Hepatic stellate cell (primary cell): ENCODE measurements around the gene PMEPA1.
A peak's percentile ranks its signal among the peaks of the same experiment; 100 is the strongest.

ENCODE experiments used
- DNase-seq: peaks from one replicate; pipeline ENCODE4 v3.0.0; 2011; ENCODE audit warnings: low spot score

Gene PMEPA1

GRCh38 chr20:57660922-57661745 lies 48.7 kb downstream of the PMEPA1 start:
- DNase-seq, result no peak

DNA sequence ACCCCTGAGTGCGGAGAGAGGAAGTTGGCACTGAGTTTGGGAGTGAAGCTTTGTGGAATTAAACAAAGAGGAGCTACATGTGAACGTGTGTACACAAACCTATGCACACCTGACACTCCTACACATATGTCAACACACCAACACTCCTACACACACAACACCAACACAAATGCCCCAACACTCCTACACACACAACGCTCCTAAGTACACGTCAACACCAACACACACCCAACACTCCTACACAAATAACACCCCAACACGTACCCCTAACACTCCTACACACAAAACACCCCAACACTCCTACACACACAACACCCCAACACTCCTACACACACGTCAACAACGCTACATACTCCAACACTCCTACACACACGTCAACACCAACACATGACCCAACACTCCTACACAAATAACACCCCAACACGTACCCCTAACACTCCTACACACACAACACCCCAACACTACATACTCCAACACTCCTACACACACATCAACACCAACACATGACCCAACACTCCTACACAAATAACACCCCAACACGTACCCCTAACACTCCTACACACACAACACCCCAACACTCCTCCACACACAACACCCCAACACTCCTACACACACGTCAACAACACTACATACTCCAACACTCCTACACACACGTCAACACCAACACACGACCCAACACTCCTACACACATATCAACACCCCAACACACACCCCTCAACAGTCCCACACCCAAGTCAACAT lies 49.5 kb downstream of the PMEPA1 start:
- DNase-seq, result no peak

DNA sequence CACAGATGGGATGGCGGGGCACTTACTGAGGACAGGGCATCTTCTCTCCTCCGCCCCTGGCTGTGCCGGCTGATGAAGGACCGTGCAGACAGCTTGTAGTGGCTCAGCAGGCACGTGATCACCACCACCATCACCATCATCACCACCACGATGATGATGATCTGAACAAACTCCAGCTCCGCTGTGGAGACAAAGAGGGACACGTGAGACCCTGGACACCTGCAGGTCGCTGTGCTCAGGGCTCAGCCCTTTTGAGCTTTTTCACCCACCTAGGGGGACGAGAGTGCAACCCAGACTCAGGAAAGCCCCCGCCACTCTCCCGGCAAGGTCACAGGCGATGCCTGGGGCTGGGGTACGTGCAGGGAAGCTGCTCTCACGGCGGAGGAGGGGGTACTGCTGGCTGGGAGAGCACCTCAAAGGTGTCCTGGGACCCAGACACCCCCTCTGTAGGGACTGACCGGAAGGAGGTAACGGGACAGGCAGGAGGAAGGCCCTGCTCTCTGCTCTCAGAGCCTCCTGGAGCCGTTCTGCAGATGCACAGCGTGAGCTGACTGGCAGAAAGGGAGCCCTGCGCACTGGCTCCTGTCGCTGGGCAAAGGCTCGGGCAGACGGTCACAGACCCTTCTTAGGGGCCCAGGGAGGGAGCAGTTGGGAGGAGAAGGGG lies 50.2 kb downstream of the PMEPA1 start:
- DNase-seq, result no peak

DNA sequence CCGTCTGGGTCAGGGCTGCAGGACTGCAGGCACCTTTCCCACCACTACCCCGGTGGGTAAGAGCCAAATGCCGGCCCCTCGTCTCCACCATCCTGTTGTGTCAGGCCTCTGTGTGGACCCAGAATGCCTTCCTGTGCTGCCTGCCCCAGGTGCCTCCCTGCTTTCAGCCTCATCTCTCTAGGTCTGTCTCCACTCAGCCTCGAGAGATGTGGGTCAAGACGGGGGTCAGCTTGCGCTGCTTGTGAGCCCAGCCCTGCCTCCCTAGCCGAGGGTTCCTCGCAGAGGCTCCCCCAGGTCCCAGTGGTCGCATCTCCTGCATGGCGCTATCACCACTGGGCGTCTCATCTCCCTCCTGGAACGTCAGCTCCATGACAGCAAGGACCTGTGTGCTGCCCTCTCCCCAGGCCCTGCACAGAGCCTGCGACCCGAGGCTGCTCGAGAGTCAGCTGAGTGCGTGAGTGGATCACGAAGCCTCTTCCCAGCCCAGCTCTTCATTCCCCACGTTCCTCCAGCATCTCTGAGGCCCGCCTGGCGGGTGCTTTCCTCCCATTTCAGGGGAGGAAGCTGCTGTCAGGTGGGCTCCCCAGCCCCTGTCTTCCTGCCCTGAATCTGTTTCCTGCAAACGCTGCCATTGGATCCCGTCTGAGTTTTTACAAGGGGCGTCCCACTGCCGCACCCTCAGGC lies 50.8 kb downstream of the PMEPA1 start:
- no peak for DNase-seq

DNA sequence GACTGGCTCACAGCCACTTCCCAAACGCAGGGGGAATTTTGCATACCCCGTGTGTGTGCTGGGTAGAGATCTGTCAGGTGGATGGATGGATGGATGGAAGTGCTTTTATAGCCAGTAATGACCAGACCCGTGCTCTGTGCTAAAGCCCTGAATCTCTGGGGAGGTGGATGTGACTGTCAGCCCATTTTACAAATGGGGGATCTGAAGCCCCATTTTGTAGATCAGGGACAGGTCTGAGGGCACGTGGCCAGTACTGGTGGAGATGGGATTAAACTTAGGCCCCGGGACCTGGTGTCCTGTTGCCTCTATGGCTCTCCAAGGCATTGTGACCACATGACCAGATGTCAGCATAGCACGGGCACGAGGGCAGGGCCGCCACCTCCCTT lies 51.4 kb downstream of the PMEPA1 start:
- DNase-seq, result peak; percentile 3

DNA sequence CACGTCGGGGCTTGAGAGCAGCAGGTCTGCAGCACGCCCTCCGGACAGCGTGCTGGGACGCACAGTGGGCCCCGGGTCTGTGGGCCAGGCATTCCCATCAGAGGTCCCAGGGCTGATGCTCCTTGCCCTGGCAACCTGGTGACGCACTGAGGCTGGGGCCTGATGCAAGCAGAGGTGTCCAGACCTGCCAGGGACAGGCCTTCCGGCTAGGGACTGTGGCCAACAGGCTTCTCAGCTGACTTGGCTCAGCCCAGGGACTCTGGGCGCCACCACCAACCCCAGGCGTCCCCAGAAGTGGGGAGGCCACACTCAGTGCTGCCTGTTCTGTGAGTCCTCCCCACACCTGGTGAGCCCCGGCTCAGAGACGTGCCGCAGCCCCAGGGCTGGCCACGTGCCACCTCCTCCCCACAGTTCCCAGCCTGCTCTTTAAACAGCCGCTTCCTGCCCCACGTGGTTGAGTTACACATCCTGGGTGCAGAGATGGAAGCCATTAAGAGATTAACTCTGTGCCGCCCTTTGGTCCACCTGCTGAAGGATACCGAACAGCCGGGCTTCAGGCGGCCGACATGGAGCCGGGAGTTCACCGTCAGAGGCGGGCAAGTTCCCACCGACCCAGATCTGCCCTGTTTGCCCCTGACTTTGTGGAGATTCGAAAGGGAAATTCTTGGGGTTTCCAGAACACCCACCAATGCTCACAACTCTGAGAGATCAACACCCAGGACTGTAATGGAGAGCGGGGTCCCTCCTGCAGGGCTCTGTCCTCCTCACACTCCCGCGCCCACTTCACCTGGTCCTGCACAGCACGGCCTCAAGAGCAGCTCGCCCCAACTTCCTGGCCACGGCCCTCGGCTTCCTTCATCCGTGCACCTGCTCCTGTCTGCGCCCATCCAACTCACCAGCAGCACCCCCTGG lies 52.0 kb downstream of the PMEPA1 start:
- peak; percentile 11 for DNase-seq

GRCh38 chr20:57656821-57657534 lies 52.8 kb downstream of the PMEPA1 start:
- peak; percentile 4 for DNase-seq

GRCh38 chr20:57656252-57656820 lies 53.5 kb downstream of the PMEPA1 start:
- peak; percentile 2 for DNase-seq

DNA sequence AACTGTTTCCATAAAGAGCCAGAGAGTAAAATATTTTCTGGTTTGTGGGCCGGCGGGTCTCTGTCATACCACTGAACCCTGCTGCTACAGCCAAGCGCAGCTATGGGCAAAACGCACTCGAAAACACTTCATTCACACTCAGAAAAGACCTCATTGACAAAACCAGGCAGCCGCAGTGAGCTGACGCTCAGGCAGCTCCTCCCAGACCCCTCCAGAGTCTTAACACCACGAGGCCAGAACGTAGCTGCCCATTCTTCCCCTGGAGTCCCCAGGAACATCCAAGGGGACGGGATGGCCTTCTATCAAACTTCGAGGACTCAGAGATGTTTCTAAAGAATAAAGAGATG lies 54.0 kb downstream of the PMEPA1 start:
- peak; percentile 9 for DNase-seq

GRCh38 chr20:57654998-57655808 lies 54.6 kb downstream of the PMEPA1 start:
- peak; percentile 8 for DNase-seq

DNA sequence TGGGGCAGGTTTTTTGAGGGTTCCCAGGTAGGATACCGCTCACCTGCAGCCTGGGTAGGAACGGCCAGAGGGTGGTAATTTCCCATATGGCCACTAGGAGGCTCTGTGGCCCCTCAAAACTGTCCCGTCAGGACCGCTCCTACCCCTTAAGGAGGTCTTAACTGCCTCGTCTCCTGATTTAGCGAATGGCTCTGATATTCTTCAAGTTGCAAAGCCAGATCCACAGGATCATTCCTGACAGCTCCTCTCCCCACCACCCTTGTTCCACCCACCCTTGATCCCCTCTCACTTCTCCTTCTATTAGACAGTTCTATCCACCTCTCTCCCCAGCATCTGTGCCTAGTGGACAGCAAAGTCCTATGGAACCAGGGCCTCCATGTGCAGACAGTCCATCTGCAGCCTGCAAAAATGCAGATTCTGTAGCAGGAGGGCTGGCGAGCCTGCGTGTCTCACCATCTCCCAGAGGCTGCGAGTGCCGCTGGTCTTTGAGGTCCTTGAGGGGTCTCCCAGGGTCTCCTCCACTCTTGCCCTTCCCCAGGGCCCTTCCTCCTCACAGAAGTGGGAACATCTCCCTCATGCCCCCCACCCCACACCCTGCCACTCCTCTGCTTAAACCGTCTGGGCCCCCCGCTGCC lies 55.3 kb downstream of the PMEPA1 start:
- DNase-seq, result peak; percentile 81

GRCh38 chr20:57653910-57654309 lies 55.9 kb downstream of the PMEPA1 start:
- peak; percentile 8 for DNase-seq

- DNase-seq, result peak; percentile 6
Observed at GRCh38 chr20:57653546-57653900, 56.3 kb downstream of the PMEPA1 start.

DNA sequence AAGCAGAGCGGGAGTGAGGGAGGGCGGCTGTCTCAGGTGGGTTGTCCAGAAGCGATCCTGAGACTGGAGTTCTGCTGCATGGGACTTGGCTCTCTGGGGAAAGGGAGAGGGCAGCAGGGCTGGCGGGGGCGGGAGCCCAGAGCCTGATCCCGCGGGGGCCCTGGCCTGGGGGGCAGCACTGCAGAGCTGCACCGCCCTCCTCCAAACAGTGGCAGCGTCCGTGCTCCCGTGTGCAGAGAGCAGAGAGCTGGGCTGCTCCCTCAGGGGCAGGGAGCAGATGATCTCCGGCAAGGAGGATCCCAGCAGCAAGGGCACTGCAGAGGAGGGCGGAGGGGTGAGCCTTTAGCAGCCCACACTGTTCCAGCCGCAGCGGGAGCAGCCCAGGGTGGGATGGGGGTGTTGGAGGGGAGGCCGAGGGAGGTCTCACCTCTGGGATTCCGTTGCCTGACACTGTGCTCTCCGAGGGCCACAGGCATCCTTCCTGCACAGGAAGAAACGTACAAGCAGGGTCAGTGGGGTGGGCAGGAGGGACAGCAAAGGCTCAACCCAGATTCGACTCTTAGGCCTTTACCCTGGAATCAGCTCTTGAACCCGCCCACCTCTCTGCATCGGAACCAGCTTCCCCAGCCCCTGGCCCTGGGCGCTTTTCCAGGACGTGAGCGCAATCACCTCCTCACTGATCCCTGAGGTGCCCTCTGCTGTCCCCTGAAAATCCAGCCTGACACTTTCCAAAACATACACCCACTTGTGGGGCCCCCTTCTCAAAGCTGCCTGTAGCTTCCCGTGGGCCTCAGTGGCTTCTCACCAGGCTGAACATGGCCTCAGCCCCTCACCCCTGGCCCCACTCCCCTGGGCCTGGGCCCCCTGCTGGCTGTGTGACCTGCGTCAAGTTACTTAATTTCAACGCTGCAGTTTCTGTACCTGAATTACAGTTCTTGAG lies 56.9 kb downstream of the PMEPA1 start:
- peak; percentile 6 for DNase-seq

DNA sequence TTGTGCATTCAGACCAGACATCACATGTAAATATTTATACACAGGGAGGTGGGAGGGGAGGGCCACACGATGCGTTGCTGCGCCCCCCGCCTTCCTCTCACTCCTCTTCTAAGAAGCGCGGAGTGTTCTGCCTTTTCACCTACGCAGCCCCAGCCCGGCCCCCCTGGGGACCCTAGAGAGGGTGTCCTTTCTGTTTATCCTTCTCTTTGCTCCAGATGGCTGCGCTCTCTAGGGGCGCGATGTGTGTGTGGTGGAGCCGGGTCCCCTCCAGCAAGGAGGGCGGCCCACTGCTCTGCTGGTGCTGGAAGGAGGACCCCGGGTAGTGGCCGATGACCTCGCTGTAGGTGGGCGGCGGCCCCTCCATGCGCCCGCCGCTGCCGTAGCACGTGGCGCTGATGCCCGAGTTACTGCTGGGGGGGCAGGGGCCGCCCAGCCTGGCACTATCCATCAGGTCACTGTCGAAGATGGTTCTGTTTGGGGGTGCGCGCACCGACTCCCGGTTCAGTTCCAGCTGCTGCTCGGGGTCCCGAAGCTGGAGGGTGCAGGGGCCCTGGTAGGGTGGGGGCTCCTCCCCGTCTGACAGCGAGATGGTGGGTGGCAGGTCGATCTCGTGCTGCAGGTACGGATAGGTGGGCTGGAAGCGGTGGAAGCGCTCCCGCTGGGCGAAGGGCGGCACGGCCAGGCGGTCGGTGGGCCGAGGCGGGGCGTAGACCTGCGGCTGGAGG lies 57.8 kb downstream of the PMEPA1 start:
- DNase-seq, result no peak

- no peak for DNase-seq
Observed at GRCh38 chr20:57650756-57651483, 58.9 kb downstream of the PMEPA1 start.

DNA sequence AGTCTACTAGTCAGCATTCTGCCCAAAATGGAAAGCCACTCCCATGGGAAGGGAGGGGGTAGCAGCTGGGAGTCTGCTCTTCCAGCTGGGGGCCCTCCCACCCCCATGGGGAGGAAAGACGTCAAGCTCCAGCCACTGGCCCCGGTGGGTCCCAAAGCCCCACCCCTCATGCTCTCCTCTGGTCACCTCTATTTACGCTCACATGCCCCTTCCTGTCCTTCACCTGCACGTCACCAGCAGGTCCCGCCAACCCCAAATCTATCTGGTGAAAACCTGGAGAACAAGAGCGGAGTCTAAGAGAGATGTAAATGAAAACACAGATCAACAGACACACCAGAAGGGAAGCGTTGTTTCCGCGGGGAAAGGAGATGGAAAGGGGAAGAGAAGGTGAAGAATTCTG lies 59.5 kb downstream of the PMEPA1 start:
- no peak for DNase-seq
